Activated T-cell treated with anti-CD3 and anti-CD28 coated beads for 48 hours (primary cell): ENCODE data around the gene DPH3.
"Not testable (repeated sequence)": the region's sequence is repeated elsewhere in the genome, so short reads cannot be mapped to it uniquely, and the experiment has no call there.

Source experiments
- DNase-seq: peaks from one replicate; pipeline ENCODE4 v3.0.0-alpha.2; 2020; ENCODE audit warnings: low read depth

Gene DPH3

GRCh38 chr3:16264708-16265454, at the start of gene DPH3, which contains the start of gene OXNAD1:
Gene DPH3, minus strand, starts transcription at chr3:16264943. Its CDS starts 67 bp downstream, at chr3:16264876.
Gene OXNAD1, plus strand, starts transcription at chr3:16265212. Its CDS starts 5,741 bp downstream, at chr3:16270953.
- peak; percentile 98 for DNase-seq

DNA sequence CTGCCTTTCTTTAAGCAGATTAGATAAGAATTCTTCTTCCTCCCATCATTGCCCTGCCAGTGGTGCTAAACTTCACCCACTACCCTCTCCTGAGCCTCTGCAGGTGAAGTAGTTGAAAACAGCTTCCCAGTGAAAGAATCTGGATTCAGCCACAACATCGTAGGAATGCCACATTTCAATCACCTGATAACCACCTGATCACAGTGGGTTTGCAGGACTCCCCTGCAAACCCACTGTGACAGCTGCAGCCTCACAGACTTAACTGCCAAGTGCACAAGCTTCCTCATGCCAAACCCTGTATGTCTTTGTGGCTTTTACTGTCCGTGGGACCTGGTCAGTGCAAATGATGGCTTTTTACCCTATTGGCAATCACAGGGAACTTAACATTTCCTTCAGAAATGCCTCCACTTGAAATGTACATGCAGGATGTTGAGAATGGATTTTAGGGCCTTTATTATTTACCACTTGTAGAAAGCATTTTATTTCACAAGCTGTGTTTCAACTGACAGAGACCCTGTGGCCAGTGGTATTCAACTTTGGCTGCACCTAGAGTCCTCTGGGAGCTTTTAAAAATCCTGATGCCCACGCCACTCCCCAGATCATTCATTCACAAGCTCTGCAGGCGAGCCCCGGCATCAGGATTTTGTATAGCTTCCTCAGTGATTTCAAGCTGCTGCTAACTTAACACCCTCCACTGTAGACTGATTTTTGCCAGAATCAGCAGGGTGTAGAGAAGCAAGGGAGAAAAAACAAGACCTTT, 49.3 kb upstream of the DPH3 start:
- no peak for DNase-seq

DNA sequence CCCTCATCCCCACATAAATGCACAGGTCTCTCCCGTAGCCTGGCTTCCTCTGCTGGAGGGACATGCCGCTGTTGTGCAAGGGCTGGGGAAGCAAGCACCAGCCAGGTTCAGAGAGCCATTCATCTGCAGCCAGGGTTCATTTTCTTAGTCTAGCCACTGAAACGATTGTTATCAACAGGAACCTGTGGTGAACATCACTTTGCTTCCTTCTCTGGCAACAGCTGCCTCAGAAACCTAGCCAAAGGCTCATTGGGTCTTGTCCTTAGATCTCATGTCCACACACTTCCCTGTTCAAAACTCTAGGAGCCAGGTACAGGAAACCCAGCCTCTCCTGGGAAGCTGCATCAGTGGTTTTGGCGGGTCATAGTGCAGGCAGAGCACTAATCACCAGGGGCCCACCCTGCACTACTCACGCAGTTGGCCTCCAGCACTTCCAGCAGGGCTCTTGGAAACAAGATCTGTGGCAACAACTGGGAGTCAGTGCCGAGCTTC, 47.3 kb upstream of the DPH3 start:
- DNase-seq: peak; percentile 43

- DNase-seq: not testable (repeated sequence)
These were observed 45.7 kb upstream of the DPH3 start for GRCh38 chr3:16310486-16310885.

- no peak for DNase-seq
These were observed 44.8 kb upstream of the DPH3 start for GRCh38 chr3:16309558-16309957.

- DNase-seq: no peak
These were observed 44.0 kb upstream of the DPH3 start for GRCh38 chr3:16308727-16309126.

DNA sequence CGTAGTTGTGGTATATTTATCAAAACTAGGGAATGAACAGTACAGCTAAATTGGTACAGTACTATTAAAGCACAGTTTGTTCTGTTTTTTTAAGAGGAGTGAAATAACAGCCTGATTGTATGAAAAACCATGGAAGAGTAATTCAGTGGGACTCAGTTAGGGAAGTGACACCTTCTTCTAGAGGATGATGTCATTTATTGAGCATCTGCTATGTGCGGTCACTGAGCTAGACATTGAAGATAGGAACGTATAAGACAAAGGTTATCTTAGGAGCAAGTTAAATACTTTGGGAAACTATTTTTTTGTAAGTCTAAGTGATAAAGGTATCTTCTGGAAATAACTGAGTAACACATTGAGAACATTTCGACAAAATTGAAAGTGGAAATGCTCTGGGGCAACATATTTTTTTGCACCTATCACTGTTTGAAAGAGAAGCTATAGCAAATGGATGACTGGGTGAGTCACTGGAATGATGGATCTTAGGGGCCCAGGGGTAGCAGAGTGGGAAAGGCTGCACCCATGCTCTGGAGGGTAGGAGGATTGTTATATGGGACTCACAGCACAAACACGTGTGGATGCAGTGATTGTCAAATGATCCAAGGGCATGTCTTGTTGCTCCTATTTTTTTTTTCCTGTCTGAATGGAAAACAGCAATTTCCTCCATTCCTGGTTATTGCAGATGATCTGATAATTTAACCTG, 43.2 kb upstream of the DPH3 start:
- no peak for DNase-seq

- DNase-seq: no peak
These were observed 40.4 kb upstream of the DPH3 start for GRCh38 chr3:16305111-16305541.

GRCh38 chr3:16304061-16305010, 39.6 kb upstream of the DPH3 start:
- no peak for DNase-seq

DNA sequence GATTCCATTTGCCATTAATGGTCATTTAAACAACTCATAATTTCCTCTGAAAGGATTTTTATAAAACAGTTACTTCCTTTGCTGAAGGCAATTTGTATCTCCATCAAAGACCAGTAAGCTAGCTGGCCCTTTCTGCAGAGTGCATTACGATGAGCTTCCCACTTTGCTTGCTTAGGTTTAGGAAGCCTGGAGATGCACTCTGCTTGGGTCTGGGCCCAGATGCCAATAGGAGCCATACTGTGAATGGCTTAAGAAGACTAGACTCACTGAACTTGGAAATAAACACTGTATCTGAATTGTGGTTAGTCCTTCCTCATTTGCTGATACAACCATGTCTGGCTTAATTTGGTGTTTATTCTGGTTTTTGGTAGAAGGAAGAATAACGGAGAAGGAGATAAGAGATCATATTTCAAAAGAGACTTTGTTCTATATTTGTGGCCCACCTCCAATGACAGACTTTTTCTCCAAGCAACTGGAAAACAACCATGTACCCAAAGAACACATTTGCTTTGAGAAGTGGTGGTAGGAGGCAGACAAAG, 38.4 kb upstream of the DPH3 start:
- DNase-seq: no peak

- DNase-seq: no peak
These were observed 37.4 kb upstream of the DPH3 start for GRCh38 chr3:16302082-16302631.

DNA sequence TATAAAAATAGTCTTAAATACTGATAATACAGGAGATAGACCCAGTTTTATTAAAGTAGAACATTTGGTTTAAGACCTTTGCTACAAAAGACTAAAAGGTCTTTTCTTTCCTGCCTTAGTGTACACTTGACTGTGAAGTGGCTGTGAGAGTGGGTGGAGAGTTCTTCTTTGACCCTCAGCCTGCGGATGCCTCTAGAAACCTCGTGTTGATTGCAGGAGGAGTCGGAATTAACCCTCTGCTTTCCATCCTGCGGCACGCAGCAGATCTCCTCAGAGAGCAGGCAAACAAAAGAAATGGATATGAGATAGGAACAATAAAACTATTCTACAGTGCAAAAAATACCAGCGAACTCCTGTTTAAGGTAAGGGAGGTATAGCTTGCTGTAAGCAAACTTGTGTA, 36.8 kb upstream of the DPH3 start:
- no peak for DNase-seq

DNA sequence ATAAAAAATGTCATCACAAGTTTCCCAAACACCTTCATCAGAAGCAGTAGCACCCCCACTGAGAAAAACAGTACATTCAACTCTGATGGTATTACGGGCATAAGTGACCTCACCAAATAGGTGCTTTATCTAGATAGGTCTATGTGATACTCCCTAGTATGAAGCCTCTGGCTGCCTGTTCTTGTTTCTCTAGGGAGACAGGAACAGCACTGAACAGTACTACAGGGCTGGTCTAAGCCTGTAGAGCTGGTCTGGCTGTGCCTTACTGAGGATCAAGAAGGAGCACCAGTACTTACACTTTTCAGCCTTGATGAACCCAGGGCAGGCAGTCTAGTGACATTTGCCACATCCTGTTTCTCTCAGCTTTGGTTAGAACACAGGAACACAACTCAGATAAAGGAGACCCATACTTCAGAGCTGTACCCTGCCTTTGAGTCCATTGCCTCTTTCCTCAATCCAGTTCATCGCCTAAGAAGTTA, 36.2 kb upstream of the DPH3 start:
- DNase-seq: no peak

GRCh38 chr3:16300307-16300706, 35.6 kb upstream of the DPH3 start:
- no peak for DNase-seq

- no peak for DNase-seq
These were observed 35.0 kb upstream of the DPH3 start for GRCh38 chr3:16299746-16300145.

DNA sequence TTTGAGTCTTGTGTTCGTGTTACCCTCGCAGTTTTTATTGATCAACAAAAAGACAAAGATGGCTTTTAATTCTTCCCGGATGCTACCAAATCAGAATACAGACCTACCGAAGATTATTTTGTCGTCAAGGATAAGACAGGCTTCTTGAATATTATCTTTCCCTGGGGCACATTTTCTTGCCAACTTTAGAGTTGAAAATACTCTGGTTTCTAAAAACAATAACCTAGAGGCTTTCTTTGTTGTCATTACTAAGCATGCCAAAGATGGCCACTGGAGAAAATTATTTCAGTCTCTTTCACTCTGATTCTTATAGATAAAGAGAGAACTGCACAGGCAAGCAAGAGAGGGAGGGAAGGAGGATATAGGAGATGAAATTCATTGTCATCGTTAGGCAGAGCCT, 34.1 kb upstream of the DPH3 start:
- no peak for DNase-seq

- DNase-seq: no peak
These were observed 33.5 kb upstream of the DPH3 start for GRCh38 chr3:16297997-16298885.

DNA sequence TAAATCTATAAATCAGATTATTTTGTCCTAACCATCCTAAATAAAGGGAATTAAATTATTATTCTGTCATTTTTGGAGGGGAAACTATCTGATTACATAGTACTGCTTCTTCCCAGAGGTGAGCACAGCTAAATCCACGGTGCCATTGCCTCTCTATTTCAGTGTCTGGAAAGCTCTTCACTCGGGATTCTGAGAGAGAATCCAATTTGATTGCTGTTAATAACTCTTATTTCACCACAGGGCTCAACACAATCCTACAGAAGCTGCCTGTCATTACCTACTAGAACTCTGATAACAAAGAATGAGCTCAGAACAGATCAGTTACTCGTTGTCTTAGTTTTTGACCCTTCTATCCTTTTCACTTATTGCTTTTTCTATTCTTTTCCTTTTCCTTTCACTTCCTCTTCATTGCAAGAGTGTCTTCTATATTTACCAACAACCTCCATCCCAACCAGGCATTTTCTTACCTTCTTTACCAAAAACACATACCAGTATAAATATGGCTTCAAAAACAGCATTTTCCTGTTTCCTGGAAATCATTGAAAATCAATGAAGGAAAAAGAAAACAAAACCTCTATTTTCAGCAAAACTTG, 30.7 kb upstream of the DPH3 start:
- DNase-seq: no peak

- no peak for DNase-seq
These were observed 30.1 kb upstream of the DPH3 start for GRCh38 chr3:16294844-16295243.
